Right atrium auricular region (tissue), 2 donors: ENCODE data around the gene ZG16. TPM values are rescaled to one million over a fixed set of nuclear protein-coding genes. Genes with fewer than 3 reads are reported as not detected.

Source experiments
- DNase-seq: peaks from one replicate; pipeline ENCODE4 v3.0.0-alpha.2; 2019; ENCODE audit warnings: low spot score
- H3K27ac ChIP-seq, 2 donors: fragments of 200-600 bp; sonication (generic); 1 replicate in 1 of 2; 2 replicates in 1 of 2; pipeline ENCODE4 v1.5.1; 2016 to 2019
- H3K27me3 ChIP-seq, 2 donors: fragments of 200-600 bp; sonication (generic); one replicate each; pipeline versions ENCODE4 v1.5.1 to v1.6.0; 2017 to 2019
- H3K36me3 ChIP-seq: fragments of 200-600 bp; sonication (generic); one replicate; pipeline ENCODE4 v1.5.1; 2016
- H3K4me1 ChIP-seq, 2 donors: fragments of 200-600 bp; sonication (generic); one replicate each; pipeline versions ENCODE4 v1.5.1 to v1.6.0; 2017 to 2019
- H3K4me3 ChIP-seq, 2 donors: fragments of 200-600 bp; sonication (generic); 1 replicate in 1 of 2; 2 replicates in 1 of 2; pipeline ENCODE4 v1.5.1; 2017 to 2019; ENCODE audit warnings: mild to moderate bottlenecking in 1 of 2, moderate library complexity in 1 of 2
- H3K9me3 ChIP-seq, 2 donors: fragments of 200-600 bp; sonication (generic); one replicate each; pipeline ENCODE4 v1.5.1; 2019
- CTCF ChIP-seq, 2 donors: fragments of 200-600 bp; sonication (generic); IDR thresholded peaks; one replicate each; pipeline ENCODE4 v1.5.1; 2019; ENCODE audit warnings: antibody characterized with exemption in 2 of 2
- total RNA-seq, 2 donors: library from RNA; depleted of rRNA; stranded (reverse); fragments of >200 nt; gene quantifications; one replicate each; pipeline ENCODE4 v1.1.0, GENCODE V29; 2016

Gene ZG16
- total RNA-seq, 2 donors from 2014 or later = not detected

- TF ChIP-seq CTCF (IDR thresholded peaks at IDR 0.05) = peak; percentile 81 to 96
- Histone ChIP-seq H3K27ac (peak within 1 kb of the TSS; percentile 94), H3K4me3 (peak within 1 kb of the TSS; percentile 65 to 84), H3K36me3 (peaks cover 10% of the 10 kb centered on the region), H3K27me3 (no peaks in the 10 kb centered on the region), H3K9me3 (no peaks in the 10 kb centered on the region), H3K4me1 (peaks cover 0 to 71% of the 10 kb centered on the region in 2 donors)
- DNase-seq = peak; percentile 99
Measured at GRCh38 chr16:29815793-29816693, 38.0 kb downstream of the ZG16 start, which contains the start of gene PAGR1. Gene PAGR1 (plus strand): TSS chr16:29816152. CDS start chr16:29816526, 374 bp downstream.

GRCh38 chr16:29816694-29817441 lies 38.8 kb downstream of the ZG16 start:
- Histone ChIP-seq H3K9me3 (no peaks in the 10 kb centered on the region), H3K4me1 (peaks cover 0 to 74% of the 10 kb centered on the region in 2 donors), H3K27ac (peak overlapping the region; percentile 94), H3K36me3 (peaks cover 10% of the 10 kb centered on the region), H3K4me3 (peak overlapping the region; percentile 65 to 84), H3K27me3 (no peaks in the 10 kb centered on the region)
- no peak for TF ChIP-seq CTCF (IDR thresholded peaks at IDR 0.05)
- DNase-seq = peak; percentile 77

GRCh38 chr16:29818082-29818481 lies 40.0 kb downstream of the ZG16 start:
- H3K27me3 ChIP-seq = no peaks in the 10 kb centered on the region
- no peak for DNase-seq
- H3K4me3 ChIP-seq = no peak overlapping the region
- H3K36me3 ChIP-seq = peaks cover 10% of the 10 kb centered on the region
- no peaks in the 10 kb centered on the region for H3K9me3 ChIP-seq
- no peak overlapping the region for H3K27ac ChIP-seq
- TF ChIP-seq CTCF (IDR thresholded peaks at IDR 0.05) = no peak
- H3K4me1 ChIP-seq = peaks cover 0 to 73% of the 10 kb centered on the region in 2 donors

- no peak overlapping the region for H3K4me3 ChIP-seq
- no peak for TF ChIP-seq CTCF (IDR thresholded peaks at IDR 0.05)
Measured at GRCh38 chr16:29819506-29819905, 41.5 kb downstream of the ZG16 start.

GRCh38 chr16:29820271-29820701 lies 42.2 kb downstream of the ZG16 start, which contains the start of gene MVP:
Gene MVP (plus strand): TSS chr16:29820462. CDS start chr16:29830550, 10,088 bp downstream.
- Histone ChIP-seq H3K9me3 (no peaks in the 10 kb centered on the region), H3K27ac (peak within 1 kb of the TSS; percentile 81 to 84), H3K27me3 (no peaks in the 10 kb centered on the region), H3K4me1 (peaks cover 0 to 75% of the 10 kb centered on the region in 2 donors), H3K4me3 (peak within 1 kb of the TSS; percentile 66 to 74), H3K36me3 (peaks cover 10% of the 10 kb centered on the region)
- peak; percentile 82 for DNase-seq
- no peak for TF ChIP-seq CTCF (IDR thresholded peaks at IDR 0.05)

More at GRCh38 chr16:29819506-29819905, 41.5 kb downstream of the ZG16 start:
- Histone ChIP-seq H3K9me3 (no peaks in the 10 kb centered on the region), H3K27ac (peak overlapping the region in 1 of 2 donors; percentile 84), H3K36me3 (peaks cover 10% of the 10 kb centered on the region), H3K4me1 (peaks cover 0 to 76% of the 10 kb centered on the region in 2 donors), H3K27me3 (no peaks in the 10 kb centered on the region)
- no peak for DNase-seq
